HG03139 (cell line): ENCODE results near the gene GSTO2.
"Not testable (repeated sequence)": the region's sequence is repeated elsewhere in the genome, so short reads cannot be mapped to it uniquely, and the experiment has no call there.

Source experiments
- ATAC-seq: cut with Tn5 transposase; IDR thresholded peaks from one replicate; pipeline ENCODE4 v1.9.1; 2021; ENCODE audit not compliant: unreplicated experiment

The GSTO2 gene

DNA sequence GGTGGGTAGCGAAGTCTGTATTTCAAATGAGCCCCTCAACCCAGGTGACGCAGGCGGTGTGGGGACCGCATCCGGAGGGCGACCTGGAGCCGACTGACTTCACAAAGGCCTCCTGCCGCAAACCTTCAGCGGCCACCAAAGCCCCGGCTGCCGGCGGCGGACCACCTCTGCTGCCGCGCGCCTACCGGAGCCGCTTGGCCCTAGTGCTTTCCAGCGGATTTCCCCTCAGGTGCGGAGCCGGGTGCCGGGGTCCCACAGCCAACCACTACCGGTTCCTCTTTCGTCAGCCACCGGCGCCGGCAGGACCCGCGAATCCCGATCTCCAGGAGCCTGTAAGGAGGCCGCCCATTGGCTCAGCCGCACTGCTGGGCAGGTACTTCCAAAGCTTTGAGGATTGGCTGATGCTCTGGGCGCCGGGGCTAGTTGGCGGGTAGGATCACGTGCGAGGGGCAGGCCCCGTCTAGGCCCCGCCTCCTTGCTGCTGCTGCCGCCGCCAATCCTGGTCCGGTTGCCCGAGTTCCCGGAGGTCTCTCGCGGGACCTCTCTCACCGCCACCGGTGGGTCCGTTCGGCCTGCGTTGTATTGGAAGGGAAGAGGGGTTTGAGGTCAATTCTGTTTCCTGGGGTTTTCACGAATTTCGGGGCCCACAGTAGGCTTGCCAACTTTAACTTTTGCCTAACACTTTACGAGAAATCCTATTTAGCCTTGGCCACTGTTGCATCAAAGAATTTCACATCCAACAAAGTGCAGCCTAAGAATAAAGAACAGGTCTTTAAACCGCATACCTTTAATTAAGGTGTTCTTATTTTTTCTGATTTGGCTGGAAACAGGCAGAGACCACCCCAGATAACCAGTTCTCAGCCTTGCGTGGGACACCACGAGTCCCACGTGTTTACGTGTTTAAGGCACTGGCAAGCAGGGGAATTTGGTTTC is at the start of gene GSTO2:
TSS of gene GSTO2 (plus strand) at position 472 of the 933 bp plus-strand sequence. CDS start 5,732 bp downstream, outside the sequence.
- peak; percentile 100 for ATAC-seq

DNA sequence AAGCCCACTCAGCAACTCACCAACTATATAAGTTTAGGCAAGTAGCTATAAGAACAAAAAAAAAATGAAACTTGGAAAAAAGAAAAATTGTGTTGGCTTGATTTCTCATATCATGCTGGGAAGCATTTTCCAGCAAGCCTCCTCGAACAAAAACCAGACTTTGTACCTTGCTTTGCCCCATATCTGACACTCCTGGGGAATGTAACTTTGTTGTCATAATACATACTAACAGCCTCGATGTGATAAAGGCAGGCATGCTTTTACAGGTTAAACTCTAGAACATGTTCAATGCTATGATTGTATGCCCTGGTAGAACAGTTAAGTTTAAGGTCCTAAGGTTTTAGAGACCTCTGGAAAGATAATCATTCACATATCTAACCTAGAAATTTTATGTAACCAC is 48.5 kb upstream of the GSTO2 start:
- no peak for ATAC-seq

DNA sequence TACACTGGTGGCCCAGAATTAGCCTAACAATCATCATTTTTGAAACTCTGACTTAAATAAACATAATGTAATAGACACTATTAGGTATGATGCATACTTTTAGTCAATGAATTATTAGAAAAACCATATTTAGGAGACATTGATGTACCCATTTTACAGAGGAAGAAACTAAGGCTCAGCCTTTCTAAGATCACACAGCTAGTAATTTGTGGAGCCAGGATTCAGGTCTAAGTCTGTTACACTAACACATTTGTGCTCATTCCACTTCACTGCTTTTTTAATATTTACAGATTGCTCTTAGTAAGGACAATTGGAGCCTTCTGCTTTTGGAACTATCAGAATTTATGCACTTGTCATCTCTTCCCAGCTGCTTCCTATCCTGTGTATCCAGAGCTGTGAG is 45.7 kb upstream of the GSTO2 start:
- no peak for ATAC-seq

DNA sequence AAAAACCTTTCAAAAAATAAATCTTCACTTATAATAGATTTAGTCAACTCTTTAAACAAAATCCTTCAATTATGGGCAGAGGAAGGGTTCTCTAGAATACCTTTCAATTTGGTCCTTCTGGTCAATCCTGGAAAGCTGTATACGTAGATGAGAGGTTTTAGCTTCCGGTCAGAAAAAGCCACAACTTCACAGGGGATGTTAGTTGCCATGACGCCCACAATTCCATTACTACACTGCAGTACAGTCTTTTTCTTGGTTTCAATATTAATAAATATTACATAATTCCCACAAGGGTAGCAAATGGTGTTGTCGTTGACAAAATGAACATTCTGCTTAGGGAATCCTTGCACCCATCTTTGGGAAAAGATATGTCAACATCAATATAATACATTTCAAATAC is 38.5 kb upstream of the GSTO2 start:
- ATAC-seq, result no peak

DNA sequence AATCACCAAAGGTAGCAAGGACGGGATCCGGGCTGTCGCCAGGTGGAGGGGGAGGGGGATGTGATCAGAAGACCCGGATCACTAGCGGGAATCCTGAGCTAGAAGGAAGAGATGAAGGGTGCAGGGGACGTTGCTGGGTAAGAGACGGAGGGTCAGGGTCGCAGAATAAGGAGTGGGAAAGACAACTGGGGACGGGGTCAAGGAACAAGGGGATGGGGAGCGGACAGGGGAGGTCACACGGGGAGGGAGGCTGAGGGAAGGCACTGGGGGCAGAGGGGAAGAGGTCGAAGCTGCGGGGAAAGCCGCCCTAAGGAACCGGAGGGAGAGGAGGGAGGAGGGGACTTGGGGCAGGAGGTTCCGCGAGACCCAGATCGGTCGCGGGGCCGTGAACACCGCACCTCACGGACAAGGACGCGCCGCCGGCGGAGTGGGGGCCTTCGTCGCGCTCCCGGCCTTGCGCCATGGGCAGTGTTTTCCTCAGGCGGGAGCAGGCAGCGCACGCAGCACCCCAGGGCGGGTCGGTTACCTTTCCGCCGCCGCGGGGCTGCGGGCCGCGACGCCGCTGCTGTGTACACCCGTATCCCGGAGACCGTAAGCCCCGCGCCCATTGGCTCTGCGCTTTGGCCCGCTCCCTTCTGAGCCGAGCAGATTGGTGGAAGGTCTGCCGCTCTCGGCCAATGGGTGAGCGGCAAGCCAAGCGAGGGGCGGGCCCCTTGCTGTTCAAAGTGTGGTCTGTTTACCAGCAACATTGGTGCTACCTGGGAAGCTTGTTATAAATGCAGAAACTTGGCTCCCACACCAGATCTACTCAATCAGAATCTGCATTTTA is 37.0 kb upstream of the GSTO2 start, which contains the start of gene CFAP43:
TSS of gene CFAP43 (minus strand) at position 581 of the 829 bp plus-strand sequence. CDS start at position 463, 118 bp downstream.
- ATAC-seq, result peak; percentile 100

DNA sequence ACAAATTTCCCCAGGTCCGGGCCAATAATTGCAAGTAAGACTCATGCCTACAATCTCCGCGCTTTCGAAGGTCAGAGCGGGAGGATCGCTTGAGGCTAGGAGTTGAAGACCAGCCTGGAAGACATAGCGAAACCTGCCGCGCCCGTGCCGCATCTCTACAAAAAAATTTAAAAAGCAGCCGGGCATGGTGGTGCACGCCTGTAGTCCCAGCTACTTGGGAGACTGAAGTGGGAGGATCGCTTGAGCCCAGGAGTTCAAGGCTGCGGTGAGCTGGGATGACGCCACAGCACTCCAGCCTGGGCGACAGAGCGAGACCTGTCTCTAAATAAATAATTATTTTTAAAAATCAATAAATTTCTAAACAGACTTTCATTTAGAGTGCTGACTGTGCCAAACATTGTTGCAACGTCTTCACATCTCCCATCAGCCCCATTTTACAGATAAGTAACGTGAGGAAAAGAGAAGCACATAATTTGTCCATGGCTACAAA is 36.3 kb upstream of the GSTO2 start:
- ATAC-seq, result peak; percentile 11

DNA sequence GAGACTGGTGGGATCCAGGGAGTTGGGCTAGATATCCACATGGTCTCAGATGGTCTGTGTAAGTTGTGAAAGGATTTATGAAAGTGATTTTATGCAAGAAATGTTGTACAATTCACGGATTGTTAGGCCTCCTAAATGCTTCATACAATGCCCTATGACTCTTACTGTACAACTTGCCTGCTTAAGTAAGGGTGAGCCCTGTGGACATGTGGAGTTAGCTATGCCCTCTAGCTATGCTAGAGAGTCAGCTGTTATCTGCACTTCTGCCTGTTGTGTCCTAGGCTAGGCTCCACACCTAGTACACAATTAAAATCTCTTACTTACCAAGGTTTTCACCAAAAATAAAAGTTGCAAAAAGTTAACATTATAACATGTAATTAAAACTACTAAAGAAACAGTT is 35.2 kb upstream of the GSTO2 start:
- no peak for ATAC-seq

DNA sequence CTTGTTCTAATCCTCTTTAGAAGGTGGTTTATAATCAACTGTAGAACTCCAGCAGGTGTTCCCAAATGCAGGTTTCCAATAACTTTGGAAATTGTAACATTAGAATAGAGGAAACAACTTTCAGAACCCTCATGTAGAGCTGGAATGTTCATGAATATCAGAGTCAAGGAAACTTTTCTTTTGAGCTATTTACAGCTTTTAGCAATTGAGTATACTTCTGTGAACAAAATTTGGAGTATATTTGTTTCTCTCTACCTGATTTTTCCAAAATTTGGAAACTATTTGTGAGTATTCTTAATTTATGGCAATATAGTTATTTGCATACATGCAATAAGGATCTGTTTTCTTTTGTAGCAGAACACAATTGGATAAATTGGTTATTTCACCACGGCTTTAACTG is 34.0 kb upstream of the GSTO2 start:
- ATAC-seq, result no peak

DNA sequence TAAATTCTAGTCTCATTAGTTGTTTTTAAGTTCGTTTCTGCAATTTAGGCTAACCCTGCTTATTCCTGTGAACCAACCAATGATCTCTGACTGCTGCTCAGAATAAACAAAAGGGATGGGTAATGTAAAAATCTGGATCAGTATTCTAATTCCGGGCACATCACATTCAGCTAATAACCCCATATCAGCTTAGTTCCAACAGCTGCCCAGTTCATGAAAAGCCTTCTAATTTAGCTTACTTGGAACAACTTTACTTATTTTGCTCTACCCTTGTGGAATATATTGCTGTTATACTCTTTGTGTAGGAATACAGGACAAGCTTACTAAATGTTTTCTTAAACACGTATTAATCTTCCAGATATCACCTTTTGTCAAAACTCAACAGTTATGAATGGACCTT is 33.2 kb upstream of the GSTO2 start:
- ATAC-seq, result no peak

DNA sequence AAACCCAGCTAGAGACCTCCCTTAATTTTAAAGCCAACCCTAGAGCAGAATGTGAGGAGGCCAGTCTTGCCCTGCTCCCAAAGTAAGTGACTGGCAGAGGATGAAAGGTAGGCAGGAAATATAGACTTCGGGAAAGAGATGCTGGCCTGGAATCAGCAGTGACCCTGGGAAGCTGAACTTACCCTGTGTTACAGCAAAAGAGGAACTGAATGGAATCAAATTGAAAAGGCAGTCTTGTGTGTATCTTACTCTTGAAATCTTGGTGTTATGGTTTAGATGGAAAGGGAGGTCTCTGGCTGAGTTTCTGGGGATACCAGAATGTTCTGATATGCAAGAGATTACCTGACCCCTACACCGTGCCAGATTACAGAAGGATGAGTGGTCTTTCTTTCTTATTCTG is 28.9 kb upstream of the GSTO2 start:
- ATAC-seq, result no peak

DNA sequence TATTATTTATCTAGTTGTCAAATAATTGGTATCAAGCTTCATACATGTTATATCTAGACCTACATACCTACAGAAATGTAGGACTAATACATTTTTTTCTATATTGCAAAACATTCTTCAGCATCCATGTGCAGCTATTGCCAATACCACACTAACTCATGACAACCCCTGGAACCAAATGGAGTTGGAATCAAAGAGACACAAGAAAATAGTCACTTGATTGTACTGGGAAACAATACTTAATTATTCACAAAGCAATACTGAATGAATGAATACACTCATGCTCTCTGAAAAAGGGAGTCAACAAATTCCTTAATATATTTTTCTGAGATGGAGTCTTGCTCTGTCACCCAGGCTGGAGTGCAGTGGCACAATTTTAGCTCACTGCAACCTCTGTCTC is 26.4 kb upstream of the GSTO2 start:
- no peak for ATAC-seq

DNA sequence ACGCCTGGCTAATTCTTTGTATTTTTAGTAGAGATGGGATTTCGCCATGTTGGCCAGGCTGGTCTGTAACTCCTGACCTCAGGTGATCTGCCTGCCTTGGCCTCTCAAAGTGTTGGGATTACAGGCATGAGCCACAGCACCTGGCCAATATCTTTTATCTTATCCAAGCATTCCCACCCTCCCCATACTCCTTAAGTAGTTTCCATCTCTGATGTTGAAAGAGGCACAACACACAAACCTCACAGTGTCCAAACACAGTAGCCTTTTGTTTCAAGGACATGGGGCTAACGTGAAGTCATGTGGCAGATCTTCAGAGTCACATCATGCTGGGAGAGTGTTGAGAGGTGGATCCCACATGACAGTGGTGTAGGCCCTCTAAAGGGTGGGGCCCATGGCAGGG is 26.0 kb upstream of the GSTO2 start:
- not testable (repeated sequence) for ATAC-seq

DNA sequence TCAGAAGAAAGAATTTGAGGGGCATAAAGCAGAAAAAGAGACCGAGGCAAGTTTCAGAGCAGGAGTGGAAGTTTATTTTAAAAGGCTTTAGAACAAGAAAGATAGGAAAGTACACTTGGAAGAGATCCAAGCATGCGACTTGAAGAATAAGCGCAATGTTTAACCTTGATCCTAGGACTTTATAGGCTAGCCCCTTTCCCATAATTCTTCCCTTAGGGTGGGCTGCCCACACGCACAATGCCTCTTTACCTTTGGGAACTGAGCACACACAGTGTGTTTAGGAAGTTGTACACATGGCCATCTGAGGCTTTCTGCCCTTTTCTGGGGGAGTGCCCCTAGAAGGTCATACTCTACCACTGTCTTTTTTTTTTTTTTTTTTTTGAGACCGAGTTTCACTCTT is 25.5 kb upstream of the GSTO2 start:
- ATAC-seq, result no peak

DNA sequence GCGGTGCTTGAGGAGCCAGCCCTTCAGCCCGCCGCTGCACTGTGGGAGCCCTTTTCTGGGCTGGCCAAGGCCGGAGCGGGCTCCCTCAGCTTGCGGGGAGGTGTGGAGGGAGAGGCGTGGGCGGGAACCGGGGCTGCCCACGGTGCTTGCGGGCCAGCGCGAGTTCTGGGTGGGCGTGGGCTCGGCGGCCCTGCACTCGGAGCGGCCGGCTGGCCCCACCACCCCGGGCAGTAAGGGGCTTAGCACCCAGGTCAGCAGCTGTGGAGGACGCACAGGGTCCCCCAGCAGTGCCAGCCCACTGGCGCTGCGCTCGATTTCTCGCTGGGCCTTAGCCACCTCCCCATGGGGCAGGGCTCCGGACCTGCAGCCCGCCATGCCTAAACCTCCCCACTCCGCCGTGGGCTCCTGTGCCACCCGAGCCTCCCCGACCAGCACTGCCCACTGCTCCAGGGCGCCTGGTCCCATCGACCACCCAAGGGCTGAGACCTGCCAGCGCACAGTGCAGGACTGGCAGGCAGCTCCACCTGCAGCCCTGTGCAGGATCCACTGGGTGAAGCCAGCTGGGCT is 23.8 kb upstream of the GSTO2 start:
- no peak for ATAC-seq

DNA sequence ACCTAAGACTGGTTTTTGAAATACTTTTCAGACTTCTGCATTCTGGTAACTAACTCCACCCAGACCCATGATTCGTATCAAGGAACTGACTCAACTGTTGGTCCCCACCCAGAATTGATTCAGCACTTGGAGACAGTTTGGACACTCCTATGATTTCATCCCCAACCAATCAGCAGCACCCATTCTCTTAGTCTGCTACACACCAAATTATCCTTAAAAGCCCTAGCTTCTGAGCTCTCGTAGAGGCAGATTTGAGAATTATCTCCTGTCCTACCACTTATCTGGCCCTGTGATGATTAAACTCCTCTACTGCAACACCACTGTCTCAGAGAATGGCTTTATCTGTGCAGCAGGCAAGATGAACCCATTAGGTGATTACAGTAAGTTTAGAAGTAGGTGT is 22.0 kb upstream of the GSTO2 start:
- no peak for ATAC-seq

DNA sequence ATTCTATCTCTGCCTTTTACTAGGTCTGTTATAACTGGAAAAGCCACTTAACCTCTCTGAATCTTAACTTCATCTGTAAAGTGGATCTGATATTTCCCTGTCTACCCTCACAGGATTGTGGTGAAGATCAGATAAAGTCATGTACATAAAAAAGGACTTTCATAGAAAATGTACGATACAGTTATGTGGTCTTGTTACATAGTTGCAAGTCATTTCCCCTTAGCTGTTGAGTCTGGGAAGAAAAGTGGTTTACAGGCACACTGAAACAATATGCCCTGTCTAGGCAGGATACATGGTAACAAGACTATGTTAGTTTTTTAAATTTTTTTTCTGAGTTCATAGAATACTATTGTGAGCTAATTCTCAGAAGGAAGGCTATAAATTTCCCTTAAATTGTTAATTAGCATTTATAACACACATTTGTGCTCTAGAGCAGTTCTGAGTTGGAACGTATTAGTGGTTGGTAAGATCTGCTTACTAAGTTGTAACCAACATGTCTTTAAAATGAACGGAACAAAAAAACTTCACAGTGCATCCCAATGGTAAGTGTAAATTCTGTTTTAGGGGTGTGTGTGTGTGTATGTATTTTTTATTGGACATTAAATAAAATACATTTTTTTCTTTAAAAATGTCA is 21.4 kb upstream of the GSTO2 start:
- no peak for ATAC-seq

DNA sequence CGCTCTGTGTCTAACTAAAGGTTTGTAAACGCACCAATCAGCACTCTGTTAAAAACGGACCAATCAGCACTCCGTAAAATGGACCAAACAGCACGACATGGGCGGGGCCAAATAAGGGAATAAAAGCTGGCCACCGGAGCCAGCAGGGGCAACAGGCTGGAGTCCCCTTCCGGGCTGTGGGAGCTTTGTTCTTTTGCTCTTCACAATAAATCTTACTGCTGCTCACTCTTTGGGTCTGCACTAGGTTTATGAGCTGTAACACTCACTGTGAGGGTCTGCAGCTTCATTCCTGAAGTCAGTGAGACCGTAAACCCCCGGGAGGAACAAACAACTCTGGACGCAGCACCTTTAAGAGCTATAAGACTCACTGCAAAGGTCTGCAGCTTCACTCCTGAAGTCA is 20.1 kb upstream of the GSTO2 start:
- not testable (repeated sequence) for ATAC-seq

DNA sequence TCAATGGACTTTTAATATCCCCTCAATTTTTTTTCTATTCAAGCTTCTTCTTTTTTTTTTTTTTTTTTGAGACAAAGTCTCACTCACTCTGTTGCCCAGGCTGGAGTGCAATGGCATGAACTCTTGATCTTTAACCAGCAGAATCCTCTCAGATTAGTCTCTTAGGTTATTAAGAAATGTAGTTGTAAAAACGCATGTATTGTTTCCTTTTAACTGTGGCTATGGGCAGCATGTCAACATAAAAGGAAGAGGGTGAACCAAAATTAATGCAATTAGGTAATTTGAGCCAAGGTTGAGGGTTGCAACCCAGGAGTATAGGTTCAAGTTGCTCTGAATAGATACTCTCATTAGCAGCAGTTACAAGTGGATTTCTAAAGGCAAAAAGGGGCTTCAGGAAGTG is 18.6 kb upstream of the GSTO2 start:
- ATAC-seq, result no peak

DNA sequence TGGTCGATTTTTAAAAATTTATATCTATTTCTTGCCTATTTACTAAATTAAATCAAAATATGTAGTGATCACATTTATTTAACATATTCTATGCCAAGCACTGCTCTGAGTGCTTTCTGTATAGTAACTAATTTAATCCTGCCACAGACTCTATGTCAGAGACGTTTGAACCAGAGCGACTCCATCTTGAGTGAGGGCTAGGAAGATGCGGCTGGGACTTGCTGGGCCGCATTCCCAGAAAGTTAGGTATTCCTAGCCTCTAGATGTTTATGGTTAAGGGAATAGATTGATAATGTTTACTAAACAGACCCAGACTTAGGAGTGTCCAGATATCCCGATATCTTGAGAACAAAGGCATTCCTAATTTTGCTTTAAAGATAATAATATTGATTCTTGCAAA is 17.5 kb upstream of the GSTO2 start:
- no peak for ATAC-seq

DNA sequence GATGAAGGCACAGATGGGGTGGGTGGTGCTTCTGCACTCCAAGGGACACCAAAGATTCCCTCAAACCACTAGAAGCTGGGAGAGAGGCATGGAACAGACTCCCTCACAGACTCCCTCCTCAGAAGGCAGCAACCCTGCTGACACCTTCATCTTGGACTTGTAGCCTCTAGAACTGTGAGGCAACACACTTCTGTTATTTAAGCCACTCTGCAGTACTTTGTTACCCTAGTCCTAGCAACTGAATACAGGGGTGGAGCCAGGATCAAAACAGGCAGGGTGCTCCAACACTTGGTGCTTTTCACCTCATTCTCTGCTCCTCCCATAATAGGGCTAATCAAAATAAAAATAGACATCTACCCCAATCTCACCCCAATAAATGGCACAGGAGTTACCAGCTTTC is 16.6 kb upstream of the GSTO2 start:
- no peak for ATAC-seq

DNA sequence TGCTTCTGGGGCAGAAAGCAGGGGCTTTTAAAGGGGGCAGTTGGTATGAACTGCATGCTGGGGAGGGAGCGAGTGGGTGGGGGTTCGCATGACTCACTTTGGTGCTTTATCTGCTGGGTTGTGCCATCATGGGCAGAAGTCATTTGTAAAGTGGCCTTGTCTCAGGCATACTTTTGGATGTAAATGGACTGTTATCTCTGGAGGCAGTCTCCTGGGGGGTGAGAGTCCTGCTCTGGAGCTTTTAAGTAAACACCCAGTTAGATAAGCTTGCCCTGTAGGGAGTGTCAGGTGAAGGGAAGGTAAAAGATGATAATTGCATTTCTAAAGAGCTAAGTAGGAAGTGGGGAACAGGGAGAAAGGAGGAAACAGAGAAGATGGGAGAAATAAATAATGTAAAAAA is 15.9 kb upstream of the GSTO2 start:
- no peak for ATAC-seq
